ENCODE measurements around the gene RHCE. TPM values are rescaled to one million over a fixed set of nuclear protein-coding genes. Genes with fewer than 3 reads are reported as not detected.

The RHCE gene
- total and polyA plus RNA-seq, 2 experiments from 2014 or later: 0.15 to 0.17 TPM

DNA sequence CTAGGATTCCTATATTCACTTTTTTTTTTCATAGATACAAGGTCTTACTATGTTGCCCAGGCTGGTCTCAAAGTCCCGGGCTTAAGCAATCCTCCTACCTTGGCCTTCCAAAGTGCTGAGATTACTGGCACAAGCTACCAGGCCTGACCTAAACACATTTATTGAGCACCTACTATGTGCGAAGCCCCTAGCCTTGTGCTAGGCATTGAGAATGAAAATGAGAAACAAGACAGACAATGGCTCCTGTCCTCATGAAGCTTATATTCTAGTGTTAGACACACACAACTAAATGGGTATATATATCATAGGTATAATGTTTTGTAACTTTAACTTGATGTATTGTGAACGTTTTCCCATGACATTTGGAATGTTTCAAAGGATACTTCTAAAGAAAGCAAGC, 71.0 kb downstream of the RHCE start:
- no peak for TF ChIP-seq EZH2phosphoT487 (IDR thresholded peaks at IDR 0.05; ENCODE audit: unreplicated experiment)
- TF ChIP-seq NANOG (IDR thresholded peaks at IDR 0.05; ENCODE audit: borderline replicate concordance): no peak
- no peak for TF ChIP-seq ZNF331 (CRISPR knock-in tag; IDR thresholded peaks at IDR 0.05; ENCODE audit: low read depth)
- TF ChIP-seq EZH2 (IDR thresholded peaks at IDR 0.05; ENCODE audit: low read depth, unreplicated experiment): no peak
- TF ChIP-seq CREB1 (CRISPR knock-in tag; IDR thresholded peaks at IDR 0.05; ENCODE audit: low read depth): no peak
- TF ChIP-seq, protein P1, sequence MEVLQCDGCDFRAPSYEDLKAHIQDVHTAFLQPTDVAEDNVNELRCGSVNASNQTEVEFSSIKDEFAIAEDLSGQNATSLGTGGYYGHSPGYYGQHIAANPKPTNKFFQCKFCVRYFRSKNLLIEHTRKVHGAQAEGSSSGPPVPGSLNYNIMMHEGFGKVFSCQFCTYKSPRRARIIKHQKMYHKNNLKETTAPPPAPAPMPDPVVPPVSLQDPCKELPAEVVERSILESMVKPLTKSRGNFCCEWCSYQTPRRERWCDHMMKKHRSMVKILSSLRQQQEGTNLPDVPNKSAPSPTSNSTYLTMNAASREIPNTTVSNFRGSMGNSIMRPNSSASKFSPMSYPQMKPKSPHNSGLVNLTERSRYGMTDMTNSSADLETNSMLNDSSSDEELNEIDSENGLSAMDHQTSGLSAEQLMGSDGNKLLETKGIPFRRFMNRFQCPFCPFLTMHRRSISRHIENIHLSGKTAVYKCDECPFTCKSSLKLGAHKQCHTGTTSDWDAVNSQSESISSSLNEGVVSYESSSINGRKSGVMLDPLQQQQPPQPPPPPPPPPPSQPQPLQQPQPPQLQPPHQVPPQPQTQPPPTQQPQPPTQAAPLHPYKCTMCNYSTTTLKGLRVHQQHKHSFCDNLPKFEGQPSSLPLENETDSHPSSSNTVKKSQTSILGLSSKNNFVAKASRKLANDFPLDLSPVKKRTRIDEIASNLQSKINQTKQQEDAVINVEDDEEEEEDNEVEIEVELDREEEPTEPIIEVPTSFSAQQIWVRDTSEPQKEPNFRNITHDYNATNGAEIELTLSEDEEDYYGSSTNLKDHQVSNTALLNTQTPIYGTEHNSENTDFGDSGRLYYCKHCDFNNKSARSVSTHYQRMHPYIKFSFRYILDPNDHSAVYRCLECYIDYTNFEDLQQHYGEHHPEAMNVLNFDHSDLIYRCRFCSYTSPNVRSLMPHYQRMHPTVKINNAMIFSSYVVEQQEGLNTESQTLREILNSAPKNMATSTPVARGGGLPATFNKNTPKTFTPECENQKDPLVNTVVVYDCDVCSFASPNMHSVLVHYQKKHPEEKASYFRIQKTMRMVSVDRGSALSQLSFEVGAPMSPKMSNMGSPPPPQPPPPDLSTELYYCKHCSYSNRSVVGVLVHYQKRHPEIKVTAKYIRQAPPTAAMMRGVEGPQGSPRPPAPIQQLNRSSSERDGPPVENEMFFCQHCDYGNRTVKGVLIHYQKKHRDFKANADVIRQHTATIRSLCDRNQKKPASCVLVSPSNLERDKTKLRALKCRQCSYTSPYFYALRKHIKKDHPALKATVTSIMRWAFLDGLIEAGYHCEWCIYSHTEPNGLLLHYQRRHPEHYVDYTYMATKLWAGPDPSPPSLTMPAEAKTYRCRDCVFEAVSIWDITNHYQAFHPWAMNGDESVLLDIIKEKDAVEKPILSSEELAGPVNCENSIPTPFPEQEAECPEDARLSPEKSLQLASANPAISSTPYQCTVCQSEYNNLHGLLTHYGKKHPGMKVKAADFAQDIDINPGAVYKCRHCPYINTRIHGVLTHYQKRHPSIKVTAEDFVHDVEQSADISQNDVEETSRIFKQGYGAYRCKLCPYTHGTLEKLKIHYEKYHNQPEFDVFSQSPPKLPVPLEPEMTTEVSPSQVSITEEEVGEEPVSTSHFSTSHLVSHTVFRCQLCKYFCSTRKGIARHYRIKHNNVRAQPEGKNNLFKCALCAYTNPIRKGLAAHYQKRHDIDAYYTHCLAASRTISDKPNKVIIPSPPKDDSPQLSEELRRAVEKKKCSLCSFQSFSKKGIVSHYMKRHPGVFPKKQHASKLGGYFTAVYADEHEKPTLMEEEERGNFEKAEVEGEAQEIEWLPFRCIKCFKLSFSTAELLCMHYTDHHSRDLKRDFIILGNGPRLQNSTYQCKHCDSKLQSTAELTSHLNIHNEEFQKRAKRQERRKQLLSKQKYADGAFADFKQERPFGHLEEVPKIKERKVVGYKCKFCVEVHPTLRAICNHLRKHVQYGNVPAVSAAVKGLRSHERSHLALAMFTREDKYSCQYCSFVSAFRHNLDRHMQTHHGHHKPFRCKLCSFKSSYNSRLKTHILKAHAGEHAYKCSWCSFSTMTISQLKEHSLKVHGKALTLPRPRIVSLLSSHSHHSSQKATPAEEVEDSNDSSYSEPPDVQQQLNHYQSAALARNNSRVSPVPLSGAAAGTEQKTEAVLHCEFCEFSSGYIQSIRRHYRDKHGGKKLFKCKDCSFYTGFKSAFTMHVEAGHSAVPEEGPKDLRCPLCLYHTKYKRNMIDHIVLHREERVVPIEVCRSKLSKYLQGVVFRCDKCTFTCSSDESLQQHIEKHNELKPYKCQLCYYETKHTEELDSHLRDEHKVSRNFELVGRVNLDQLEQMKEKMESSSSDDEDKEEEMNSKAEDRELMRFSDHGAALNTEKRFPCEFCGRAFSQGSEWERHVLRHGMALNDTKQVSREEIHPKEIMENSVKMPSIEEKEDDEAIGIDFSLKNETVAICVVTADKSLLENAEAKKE (CRISPR knock-in tag; IDR thresholded peaks at IDR 0.05): no peak
- no peak for TF ChIP-seq JUNB (IDR thresholded peaks at IDR 0.05; ENCODE audit: unreplicated experiment)
- TF ChIP-seq ZNF114 (CRISPR knock-in tag; IDR thresholded peaks at IDR 0.05): no peak
- TF ChIP-seq, protein P2, sequence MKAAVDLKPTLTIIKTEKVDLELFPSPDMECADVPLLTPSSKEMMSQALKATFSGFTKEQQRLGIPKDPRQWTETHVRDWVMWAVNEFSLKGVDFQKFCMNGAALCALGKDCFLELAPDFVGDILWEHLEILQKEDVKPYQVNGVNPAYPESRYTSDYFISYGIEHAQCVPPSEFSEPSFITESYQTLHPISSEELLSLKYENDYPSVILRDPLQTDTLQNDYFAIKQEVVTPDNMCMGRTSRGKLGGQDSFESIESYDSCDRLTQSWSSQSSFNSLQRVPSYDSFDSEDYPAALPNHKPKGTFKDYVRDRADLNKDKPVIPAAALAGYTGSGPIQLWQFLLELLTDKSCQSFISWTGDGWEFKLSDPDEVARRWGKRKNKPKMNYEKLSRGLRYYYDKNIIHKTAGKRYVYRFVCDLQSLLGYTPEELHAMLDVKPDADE (IDR thresholded peaks at IDR 0.05): no peak
- TF ChIP-seq, protein P3, sequence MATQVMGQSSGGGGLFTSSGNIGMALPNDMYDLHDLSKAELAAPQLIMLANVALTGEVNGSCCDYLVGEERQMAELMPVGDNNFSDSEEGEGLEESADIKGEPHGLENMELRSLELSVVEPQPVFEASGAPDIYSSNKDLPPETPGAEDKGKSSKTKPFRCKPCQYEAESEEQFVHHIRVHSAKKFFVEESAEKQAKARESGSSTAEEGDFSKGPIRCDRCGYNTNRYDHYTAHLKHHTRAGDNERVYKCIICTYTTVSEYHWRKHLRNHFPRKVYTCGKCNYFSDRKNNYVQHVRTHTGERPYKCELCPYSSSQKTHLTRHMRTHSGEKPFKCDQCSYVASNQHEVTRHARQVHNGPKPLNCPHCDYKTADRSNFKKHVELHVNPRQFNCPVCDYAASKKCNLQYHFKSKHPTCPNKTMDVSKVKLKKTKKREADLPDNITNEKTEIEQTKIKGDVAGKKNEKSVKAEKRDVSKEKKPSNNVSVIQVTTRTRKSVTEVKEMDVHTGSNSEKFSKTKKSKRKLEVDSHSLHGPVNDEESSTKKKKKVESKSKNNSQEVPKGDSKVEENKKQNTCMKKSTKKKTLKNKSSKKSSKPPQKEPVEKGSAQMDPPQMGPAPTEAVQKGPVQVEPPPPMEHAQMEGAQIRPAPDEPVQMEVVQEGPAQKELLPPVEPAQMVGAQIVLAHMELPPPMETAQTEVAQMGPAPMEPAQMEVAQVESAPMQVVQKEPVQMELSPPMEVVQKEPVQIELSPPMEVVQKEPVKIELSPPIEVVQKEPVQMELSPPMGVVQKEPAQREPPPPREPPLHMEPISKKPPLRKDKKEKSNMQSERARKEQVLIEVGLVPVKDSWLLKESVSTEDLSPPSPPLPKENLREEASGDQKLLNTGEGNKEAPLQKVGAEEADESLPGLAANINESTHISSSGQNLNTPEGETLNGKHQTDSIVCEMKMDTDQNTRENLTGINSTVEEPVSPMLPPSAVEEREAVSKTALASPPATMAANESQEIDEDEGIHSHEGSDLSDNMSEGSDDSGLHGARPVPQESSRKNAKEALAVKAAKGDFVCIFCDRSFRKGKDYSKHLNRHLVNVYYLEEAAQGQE (IDR thresholded peaks at IDR 0.05; ENCODE audit: unreplicated experiment): no peak
- TF ChIP-seq STAT1 (IDR thresholded peaks at IDR 0.05; ENCODE audit: unreplicated experiment): no peak
- no peak for TF ChIP-seq POLR2AphosphoS5 (IDR thresholded peaks at IDR 0.05; ENCODE audit: low read depth)
- TF ChIP-seq, protein P4, sequence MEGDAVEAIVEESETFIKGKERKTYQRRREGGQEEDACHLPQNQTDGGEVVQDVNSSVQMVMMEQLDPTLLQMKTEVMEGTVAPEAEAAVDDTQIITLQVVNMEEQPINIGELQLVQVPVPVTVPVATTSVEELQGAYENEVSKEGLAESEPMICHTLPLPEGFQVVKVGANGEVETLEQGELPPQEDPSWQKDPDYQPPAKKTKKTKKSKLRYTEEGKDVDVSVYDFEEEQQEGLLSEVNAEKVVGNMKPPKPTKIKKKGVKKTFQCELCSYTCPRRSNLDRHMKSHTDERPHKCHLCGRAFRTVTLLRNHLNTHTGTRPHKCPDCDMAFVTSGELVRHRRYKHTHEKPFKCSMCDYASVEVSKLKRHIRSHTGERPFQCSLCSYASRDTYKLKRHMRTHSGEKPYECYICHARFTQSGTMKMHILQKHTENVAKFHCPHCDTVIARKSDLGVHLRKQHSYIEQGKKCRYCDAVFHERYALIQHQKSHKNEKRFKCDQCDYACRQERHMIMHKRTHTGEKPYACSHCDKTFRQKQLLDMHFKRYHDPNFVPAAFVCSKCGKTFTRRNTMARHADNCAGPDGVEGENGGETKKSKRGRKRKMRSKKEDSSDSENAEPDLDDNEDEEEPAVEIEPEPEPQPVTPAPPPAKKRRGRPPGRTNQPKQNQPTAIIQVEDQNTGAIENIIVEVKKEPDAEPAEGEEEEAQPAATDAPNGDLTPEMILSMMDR (conservative IDR thresholded peaks at IDR 0.05; ENCODE audit: low read depth in 2 of 2): no peak

More for the DNA sequence above, 71.0 kb downstream of the RHCE start:
- Histone ChIP-seq H3F3A (replicated peaks; ENCODE audit: low read depth) (no peaks in the 10 kb centered on the region), H3K4me1 (ENCODE audit: insufficient read depth) (no peaks in the 10 kb centered on the region), H3K4me2 (no peak overlapping the region), H3K9me2 (ENCODE audit: insufficient read depth) (no peaks in the 10 kb centered on the region), H3K36me3 (ENCODE audit: insufficient read depth) (peaks cover 7% of the 10 kb centered on the region; the same call in 1 of the 2 replicates), H2AFZ (no peak overlapping the region), H3K79me2 (replicated peaks; ENCODE audit: insufficient read depth) (peaks cover 43% of the 10 kb centered on the region), H3K4me3 (no peak overlapping the region), H3K27me3 (ENCODE audit: insufficient read depth) (no peaks in the 10 kb centered on the region), H4K20me1 (replicated peaks; ENCODE audit: insufficient read depth) (peaks cover 8% of the 10 kb centered on the region; the same call in 1 of the 2 replicates), H3K27ac (ENCODE audit: low read depth) (no peak overlapping the region)
- Mint-ChIP-seq H3K27me3 (ENCODE audit: insufficient read depth, low read depth, poor library complexity) (no peaks in the 10 kb centered on the region), H3K27ac (no peak overlapping the region), H3K4me1 (no peaks in the 10 kb centered on the region), H3K9me3 (no peaks in the 10 kb centered on the region), H3K4me3 (no peak overlapping the region), H3K36me3 (ENCODE audit: low read depth) (peaks cover 34% of the 10 kb centered on the region)
- DNase-seq (ENCODE audit: low spot score) (no peak), ATAC-seq (no peak)
